ENCODE data around the gene SMPD1. TPM values are rescaled to one million over a fixed set of nuclear protein-coding genes. Genes with fewer than 3 reads are reported as not detected.

Gene SMPD1
- total and polyA plus RNA-seq, 9 of the 15 experiments (the other 6 are each of a cell fraction or from before 2014, with no cell fraction given): 0.90 to 9.9 (median 5.2) TPM

DNA sequence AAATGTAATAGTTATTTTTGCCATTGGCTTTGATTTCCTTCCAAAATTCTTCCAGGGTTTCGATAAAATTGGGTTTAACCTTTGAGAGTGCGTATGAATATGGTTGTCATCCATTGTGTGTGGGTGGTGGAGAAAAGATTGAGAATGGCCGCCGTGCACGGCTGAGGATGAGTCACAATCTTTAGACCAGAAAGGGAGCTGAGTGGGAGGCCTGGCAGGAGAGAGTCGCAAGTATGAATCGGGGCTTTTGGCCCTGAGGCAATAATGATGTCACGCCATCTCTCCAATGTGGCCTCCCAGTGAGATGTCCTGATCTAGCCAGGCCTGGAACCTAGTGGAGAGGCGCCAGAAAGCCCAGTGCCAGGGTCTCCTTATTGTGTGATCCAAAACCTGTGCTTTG lies 33.1 kb upstream of the SMPD1 start (continued):
- TF ChIP-seq BRF1 (IDR thresholded peaks at IDR 0.05; ENCODE audit: borderline replicate concordance, extremely low read depth, insufficient read length) (no peak), JUND (IDR thresholded peaks at IDR 0.05; ENCODE audit: borderline replicate concordance, low read depth, low read length) (peak; percentile 91), JUND (tag; IDR thresholded peaks at IDR 0.05; ENCODE audit: borderline replicate concordance, low read depth, low read length) (peak; percentile 88)
- TF ChIP-seq, protein P1, sequence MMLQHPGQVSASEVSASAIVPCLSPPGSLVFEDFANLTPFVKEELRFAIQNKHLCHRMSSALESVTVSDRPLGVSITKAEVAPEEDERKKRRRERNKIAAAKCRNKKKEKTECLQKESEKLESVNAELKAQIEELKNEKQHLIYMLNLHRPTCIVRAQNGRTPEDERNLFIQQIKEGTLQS (IDR thresholded peaks at IDR 0.05): peak; percentile 89
- TF ChIP-seq, protein P1 (CRISPR knock-in tag; conservative IDR thresholded peaks at IDR 0.05): no peak
- TF ChIP-seq, protein P2, sequence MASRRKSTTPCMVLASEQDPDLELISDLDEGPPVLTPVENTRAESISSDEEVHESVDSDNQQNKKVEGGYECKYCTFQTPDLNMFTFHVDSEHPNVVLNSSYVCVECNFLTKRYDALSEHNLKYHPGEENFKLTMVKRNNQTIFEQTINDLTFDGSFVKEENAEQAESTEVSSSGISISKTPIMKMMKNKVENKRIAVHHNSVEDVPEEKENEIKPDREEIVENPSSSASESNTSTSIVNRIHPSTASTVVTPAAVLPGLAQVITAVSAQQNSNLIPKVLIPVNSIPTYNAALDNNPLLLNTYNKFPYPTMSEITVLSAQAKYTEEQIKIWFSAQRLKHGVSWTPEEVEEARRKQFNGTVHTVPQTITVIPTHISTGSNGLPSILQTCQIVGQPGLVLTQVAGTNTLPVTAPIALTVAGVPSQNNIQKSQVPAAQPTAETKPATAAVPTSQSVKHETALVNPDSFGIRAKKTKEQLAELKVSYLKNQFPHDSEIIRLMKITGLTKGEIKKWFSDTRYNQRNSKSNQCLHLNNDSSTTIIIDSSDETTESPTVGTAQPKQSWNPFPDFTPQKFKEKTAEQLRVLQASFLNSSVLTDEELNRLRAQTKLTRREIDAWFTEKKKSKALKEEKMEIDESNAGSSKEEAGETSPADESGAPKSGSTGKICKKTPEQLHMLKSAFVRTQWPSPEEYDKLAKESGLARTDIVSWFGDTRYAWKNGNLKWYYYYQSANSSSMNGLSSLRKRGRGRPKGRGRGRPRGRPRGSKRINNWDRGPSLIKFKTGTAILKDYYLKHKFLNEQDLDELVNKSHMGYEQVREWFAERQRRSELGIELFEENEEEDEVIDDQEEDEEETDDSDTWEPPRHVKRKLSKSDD (conservative IDR thresholded peaks at IDR 0.05; ENCODE audit: low read length): no peak

DNA sequence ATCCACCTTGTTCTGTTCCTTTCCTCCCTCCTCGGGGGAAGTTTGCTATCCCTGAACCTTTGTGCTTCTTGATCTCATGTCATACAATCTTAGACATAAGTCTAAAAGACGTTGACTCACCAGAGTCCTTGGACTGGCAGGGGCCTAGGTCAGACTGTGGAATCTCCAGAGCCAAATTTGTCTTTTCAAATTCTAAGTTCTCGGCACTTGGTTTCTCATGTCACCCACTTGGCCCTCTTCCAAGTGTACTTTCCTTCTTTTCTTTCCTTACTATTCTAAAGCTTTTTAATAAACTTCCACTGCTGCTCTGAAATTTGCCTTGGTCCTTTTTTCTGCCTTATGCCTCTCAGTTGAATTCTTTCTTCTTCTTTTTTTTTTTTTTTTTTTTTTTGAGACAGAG lies 30.1 kb upstream of the SMPD1 start:
- Histone ChIP-seq H3K36me3 (ENCODE audit: control insufficient read depth, insufficient read depth, low read length) (no peaks in the 10 kb centered on the region), H3K9me1 (ENCODE audit: control insufficient read depth, insufficient read depth, low read length) (no peaks in the 10 kb centered on the region), H3K9me3 (replicated peaks; ENCODE audit: control insufficient read depth, insufficient read depth, low read depth, low read length) (no peaks in the 10 kb centered on the region), H3K4me1 (replicated peaks in 1 of 2; ENCODE audit: control insufficient read depth in 2 of 2, insufficient read depth in 2 of 2, low read length in 2 of 2) (peaks cover 0 to 5% of the 10 kb centered on the region in 2 experiments; a peak in 2 of 5 replicates), H3K4me3 (no peak overlapping the region), H3K79me2 (ENCODE audit: control insufficient read depth, insufficient read depth, low read length) (no peaks in the 10 kb centered on the region), H3K27me3 (ENCODE audit: control insufficient read depth in 2 of 2, insufficient read depth in 2 of 2, low read length in 2 of 2) (peaks cover under 1 to 5% of the 10 kb centered on the region in 2 experiments; a peak in 1 of 5 replicates), H4K20me1 (replicated peaks; ENCODE audit: control insufficient read depth, insufficient read depth, low read length) (no peaks in the 10 kb centered on the region), H3K4me2 (ENCODE audit: insufficient read depth, low read length) (no peak overlapping the region), H3K27ac (ENCODE audit: extremely low read depth, low read depth, low read length) (no peak overlapping the region), H3K9ac (ENCODE audit: insufficient read depth in 1 of 2, low read depth in 2 of 2, low read length in 2 of 2) (no peak overlapping the region), H2AFZ (ENCODE audit: low read depth, low read length) (no peak overlapping the region)
- peak; percentile 55 for TF ChIP-seq NFIC (IDR thresholded peaks at IDR 0.05)
- no peak for TF ChIP-seq IRF2 (CRISPR knock-in tag; IDR thresholded peaks at IDR 0.05)
- DNase-seq (ENCODE audit: extremely low read depth in 1 of 4, low spot score in 3 of 4) (no peak), FAIRE-seq (no peak), ATAC-seq (no peak)
- WGBS (ENCODE audit: insufficient coverage, low coverage, missing lambda C conversion rate): 5% methylated on average over 3 of the region's 3 CpGs
- BruUV-seq (replicated peaks): no TSS peak
- ChIA-PET POLR2A (no interaction called here), CTCF (ENCODE audit: low intra/inter-chr PET ratio) (no interaction called here)
- in situ Hi-C loops (cut with MboI) (no loop called here), intact Hi-C loops (cut with micrococcal nuclease) (loop anchor here (5.0 kb wide), 1 partner anchor 63 kb away; no protein-coding TSS in a partner anchor)

Measured in K562 (cell line).